ENCODE data around the gene NFE2L1. TPM values are rescaled to one million over a fixed set of nuclear protein-coding genes. Genes with fewer than 3 reads are reported as not detected.

Gene NFE2L1
- polyA plus RNA-seq, 1 of the 3 experiments (the other 2 are of a cell fraction) = 159 TPM

GRCh38 chr17:48084932-48085331 lies 36.8 kb downstream of the NFE2L1 start:
- Histone ChIP-seq H3K9me3 (no peaks in the 10 kb centered on the region), H3K27me3 (ENCODE audit: insufficient read depth) (no peaks in the 10 kb centered on the region), H3K9ac (no peak overlapping the region), H3K4me2 (no peak overlapping the region), H4K20me1 (ENCODE audit: insufficient read depth) (peaks cover 90% of the 10 kb centered on the region), H3K4me3 (ENCODE audit: low read depth in 2 of 2, low read length in 1 of 2) (no peak overlapping the region), H3K9me2 (no peaks in the 10 kb centered on the region), H3K36me3 (replicated peaks in 1 of 2; ENCODE audit: control insufficient read depth in 1 of 2, insufficient read depth in 2 of 2, low read length in 1 of 2) (peaks cover 0 to 9% of the 10 kb centered on the region in 2 experiments), H2AFZ (ENCODE audit: low read depth) (no peak overlapping the region), H3K4me1 (ENCODE audit: control insufficient read depth in 1 of 2, insufficient read depth in 2 of 2, low read depth in 1 of 2, low read length in 1 of 2) (peaks cover 4 to 9% of the 10 kb centered on the region in 2 experiments; a peak in 2 of 4 replicates), H3K27ac (ENCODE audit: low read depth in 2 of 2, low read length in 1 of 2) (no peak overlapping the region), H3K79me2 (ENCODE audit: insufficient read depth) (peaks cover 97% of the 10 kb centered on the region), H3F3A (replicated peaks; ENCODE audit: insufficient read depth) (peaks cover 7% of the 10 kb centered on the region)
- TF ChIP-seq REST (IDR thresholded peaks at IDR 0.05; ENCODE audit: low read depth, low read length) (no peak), NRF1 (IDR thresholded peaks at IDR 0.05; ENCODE audit: low read depth, low read length) (no peak)
- no peak for DNase-seq
- CTCF ChIA-PET = interaction anchor here (1.3 to 17.2 kb wide), 7 partner anchors 11 to 107 kb away, joined by 4 to 449 read pairs (median 29); partner anchors contain the start of genes CBX1 and NFE2L1
- POLR2A ChIA-PET = no interaction called here
- WGBS (ENCODE audit: low lambda C conversion rate) = 76% methylated on average over 2 of the region's 2 CpGs

DNA sequence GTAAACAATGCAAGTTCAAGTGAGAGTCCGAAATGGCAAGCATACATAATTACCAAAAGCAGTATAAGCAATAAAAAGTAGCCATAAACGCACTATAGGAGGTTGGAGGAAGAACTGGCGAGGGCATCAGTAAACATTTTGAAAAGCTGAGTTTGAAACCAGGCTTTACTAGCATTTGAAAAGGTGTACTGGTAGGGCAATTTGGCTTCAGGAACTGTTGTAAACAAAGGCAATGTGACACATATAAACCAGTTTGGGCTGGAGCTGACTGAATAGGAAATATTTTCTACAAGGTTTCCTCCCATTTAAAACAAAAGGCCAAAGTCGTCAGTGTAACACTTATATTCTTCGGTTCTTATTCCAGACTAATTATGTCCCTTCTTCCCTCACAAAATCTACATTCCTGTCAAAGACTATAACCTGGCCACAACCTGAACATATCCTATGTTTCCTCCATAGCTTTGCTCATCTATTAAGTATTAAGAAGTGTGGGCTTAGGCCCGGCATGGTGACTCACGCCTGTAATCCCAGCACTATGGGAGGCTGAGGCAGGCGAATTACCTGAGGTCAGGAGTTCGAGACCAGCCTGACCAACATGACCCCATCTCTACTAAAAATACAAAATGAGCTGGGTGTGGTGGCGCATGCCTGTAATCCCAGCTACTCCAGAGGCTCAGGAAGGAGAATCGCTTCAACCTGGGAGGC lies 45.3 kb downstream of the NFE2L1 start:
- POLR2A ChIA-PET = no interaction called here
- Histone ChIP-seq H3K79me2 (ENCODE audit: insufficient read depth) (peaks cover 99% of the 10 kb centered on the region), H3K9ac (no peak overlapping the region), H3K36me3 (replicated peaks in 1 of 2; ENCODE audit: control insufficient read depth in 1 of 2, insufficient read depth in 2 of 2, low read length in 1 of 2) (peaks cover 5 to 42% of the 10 kb centered on the region in 2 experiments), H3K4me1 (ENCODE audit: control insufficient read depth in 1 of 2, insufficient read depth in 2 of 2, low read depth in 1 of 2, low read length in 1 of 2) (no peaks in the 10 kb centered on the region), H3K9me2 (no peaks in the 10 kb centered on the region), H4K20me1 (ENCODE audit: insufficient read depth) (peaks cover 99% of the 10 kb centered on the region), H3F3A (replicated peaks; ENCODE audit: insufficient read depth) (peaks cover 27% of the 10 kb centered on the region), H3K9me3 (no peaks in the 10 kb centered on the region), H3K4me2 (no peak overlapping the region), H3K27me3 (ENCODE audit: insufficient read depth) (no peaks in the 10 kb centered on the region), H2AFZ (ENCODE audit: low read depth) (no peak overlapping the region), H3K4me3 (ENCODE audit: low read depth in 2 of 2, low read length in 1 of 2) (no peak overlapping the region), H3K27ac (ENCODE audit: low read depth in 2 of 2, low read length in 1 of 2) (no peak overlapping the region)
- TF ChIP-seq, protein P1, sequence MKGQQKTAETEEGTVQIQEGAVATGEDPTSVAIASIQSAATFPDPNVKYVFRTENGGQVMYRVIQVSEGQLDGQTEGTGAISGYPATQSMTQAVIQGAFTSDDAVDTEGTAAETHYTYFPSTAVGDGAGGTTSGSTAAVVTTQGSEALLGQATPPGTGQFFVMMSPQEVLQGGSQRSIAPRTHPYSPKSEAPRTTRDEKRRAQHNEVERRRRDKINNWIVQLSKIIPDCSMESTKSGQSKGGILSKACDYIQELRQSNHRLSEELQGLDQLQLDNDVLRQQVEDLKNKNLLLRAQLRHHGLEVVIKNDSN (IDR thresholded peaks at IDR 0.05; ENCODE audit: borderline replicate concordance, low read depth) = no peak
- TF ChIP-seq RAD21 (IDR thresholded peaks at IDR 0.05; ENCODE audit: low read length) (no peak), RCOR1 (IDR thresholded peaks at IDR 0.05; ENCODE audit: low read length) (no peak), YY1 (IDR thresholded peaks at IDR 0.05; ENCODE audit: low read depth) (no peak), ELF1 (IDR thresholded peaks at IDR 0.05) (no peak), CHD2 (IDR thresholded peaks at IDR 0.05; ENCODE audit: low read length, partially characterized antibody) (no peak), FOXM1 (IDR thresholded peaks at IDR 0.05; ENCODE audit: low read depth) (no peak), SIN3A (IDR thresholded peaks at IDR 0.05; ENCODE audit: borderline replicate concordance, low read depth, low read length) (no peak), GATA2 (CRISPR knock-in tag; IDR thresholded peaks at IDR 0.05) (no peak), CTCF (IDR thresholded peaks at IDR 0.05) (no peak), POLR2AphosphoS5 (IDR thresholded peaks at IDR 0.05; ENCODE audit: low read depth, low read length) (no peak), RFX5 (IDR thresholded peaks at IDR 0.05; ENCODE audit: low read length) (no peak), SMC3 (IDR thresholded peaks at IDR 0.05; ENCODE audit: low read depth, low read length) (no peak)
- TF ChIP-seq, protein P2, sequence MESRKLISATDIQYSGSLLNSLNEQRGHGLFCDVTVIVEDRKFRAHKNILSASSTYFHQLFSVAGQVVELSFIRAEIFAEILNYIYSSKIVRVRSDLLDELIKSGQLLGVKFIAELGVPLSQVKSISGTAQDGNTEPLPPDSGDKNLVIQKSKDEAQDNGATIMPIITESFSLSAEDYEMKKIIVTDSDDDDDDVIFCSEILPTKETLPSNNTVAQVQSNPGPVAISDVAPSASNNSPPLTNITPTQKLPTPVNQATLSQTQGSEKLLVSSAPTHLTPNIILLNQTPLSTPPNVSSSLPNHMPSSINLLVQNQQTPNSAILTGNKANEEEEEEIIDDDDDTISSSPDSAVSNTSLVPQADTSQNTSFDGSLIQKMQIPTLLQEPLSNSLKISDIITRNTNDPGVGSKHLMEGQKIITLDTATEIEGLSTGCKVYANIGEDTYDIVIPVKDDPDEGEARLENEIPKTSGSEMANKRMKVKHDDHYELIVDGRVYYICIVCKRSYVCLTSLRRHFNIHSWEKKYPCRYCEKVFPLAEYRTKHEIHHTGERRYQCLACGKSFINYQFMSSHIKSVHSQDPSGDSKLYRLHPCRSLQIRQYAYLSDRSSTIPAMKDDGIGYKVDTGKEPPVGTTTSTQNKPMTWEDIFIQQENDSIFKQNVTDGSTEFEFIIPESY (IDR thresholded peaks at IDR 0.05; ENCODE audit: borderline replicate concordance, low read depth) = no peak
- CTCF ChIA-PET = interaction anchor here (3.8 to 14.8 kb wide), 3 partner anchors 12 to 67 kb away, joined by 23 to 241 read pairs (median 64); no protein-coding TSS in a partner anchor
- DNase-seq = no peak
- WGBS (ENCODE audit: low lambda C conversion rate) = 94% methylated on average over 11 of the region's 11 CpGs

Measured in SK-N-SH (cell line).